HCT116 (cell line): ENCODE data around the gene MED16.

Experiments used
- CTCF ChIP-seq, 3 experiments: fragments of 200-600 bp in 1 of 3; sonication (generic) in 1 of 3; IDR thresholded peaks in 2 of 3; conservative IDR thresholded peaks in 1 of 3; 2 replicates each; pipeline ENCODE4 v1.5.1; 2012 to 2017; ENCODE audit warnings: low read depth in 2 of 3, low read length in 2 of 3, antibody characterized with exemption in 1 of 3, borderline replicate concordance in 1 of 3, control low read depth in 1 of 3, mild to moderate bottlenecking in 1 of 3, mixed read lengths in 1 of 3, mixed run types in 1 of 3, moderate library complexity in 1 of 3; ENCODE audit not compliant: insufficient read depth in 1 of 3
- EGR1 ChIP-seq: IDR thresholded peaks from 2 replicates; pipeline ENCODE4 v1.6.1; 2012; ENCODE audit warnings: low read depth
- EZH2 ChIP-seq: fragments of 200-600 bp; sonication (generic); IDR thresholded peaks from 2 replicates; pipeline ENCODE4 v1.6.1; 2017; ENCODE audit warnings: antibody characterized with exemption, mixed run types
- JUND ChIP-seq: IDR thresholded peaks from 2 replicates; pipeline ENCODE4 v1.6.1; 2012
- POLR2A ChIP-seq: IDR thresholded peaks from 2 replicates; pipeline ENCODE4 v1.7.0; 2011; ENCODE audit warnings: borderline replicate concordance; ENCODE audit not compliant: insufficient read depth, insufficient read length; ENCODE audit errors: extremely low read depth
- SIN3A ChIP-seq: IDR thresholded peaks from 2 replicates; pipeline ENCODE4 v1.6.1; 2012; ENCODE audit warnings: low read depth
- SRF ChIP-seq: IDR thresholded peaks from 2 replicates; pipeline ENCODE4 v1.6.1; 2012; ENCODE audit warnings: low read depth
- YY1 ChIP-seq: IDR thresholded peaks from 2 replicates; pipeline ENCODE4 v1.6.1; 2011; ENCODE audit warnings: low read length, low read depth, moderate library complexity, mild to moderate bottlenecking; ENCODE audit not compliant: insufficient replicate concordance; ENCODE audit errors: extremely low read depth
- ZNF274 ChIP-seq: fragments of 200-500 bp; sonication (Bioruptor generic); IDR thresholded peaks from 2 replicates; pipeline ENCODE4 v1.6.1; 2014; ENCODE audit warnings: mild to moderate bottlenecking, low read depth, low read length, inconsistent platforms
- TF ChIP-seq, protein P1 (sequence below): IDR thresholded peaks from 2 replicates; pipeline ENCODE4 v1.6.1; 2012

DNA sequence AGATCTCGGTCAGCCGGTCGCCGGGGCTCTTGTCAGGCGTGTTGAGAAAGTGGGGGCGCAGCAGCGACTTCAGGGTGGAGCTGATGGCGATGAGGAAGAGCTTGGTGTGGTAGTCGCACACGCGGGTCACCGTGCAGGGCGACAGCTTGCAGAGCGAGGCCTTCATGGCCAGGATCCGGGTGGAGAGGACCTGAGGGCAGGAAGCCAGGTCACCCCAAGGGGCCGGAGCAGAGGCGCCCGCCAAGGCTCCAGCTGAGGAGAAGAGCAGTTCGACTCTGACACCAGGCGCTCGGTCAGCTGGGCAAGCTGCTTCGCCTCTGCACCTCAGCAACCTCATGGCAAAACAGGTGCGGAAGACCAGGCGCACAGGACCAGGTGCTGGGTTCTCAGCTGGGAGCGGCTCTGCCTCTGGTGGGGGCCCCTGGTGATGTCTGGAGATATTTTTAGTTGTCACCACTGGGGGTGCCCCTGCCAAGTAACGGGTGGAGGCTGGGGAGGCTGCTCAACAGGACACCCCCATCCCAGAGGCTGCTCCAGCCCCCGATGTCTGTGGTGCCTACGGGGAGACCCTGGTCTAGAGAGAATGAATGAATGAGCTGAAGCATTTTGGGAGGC lies 17.6 kb downstream of the MED16 start:
- no peak for TF ChIP-seq EZH2
- no peak for TF ChIP-seq POLR2A
- TF ChIP-seq YY1 = no peak
- no peak for TF ChIP-seq CTCF (IDR thresholded peaks at IDR 0.05 in 2 of 3, conservative IDR thresholded peaks at IDR 0.05 in 1 of 3; ENCODE audit: borderline replicate concordance in 1 of 3, insufficient read depth in 1 of 3, low read depth in 2 of 3, low read length in 2 of 3)
- TF ChIP-seq, protein P1, sequence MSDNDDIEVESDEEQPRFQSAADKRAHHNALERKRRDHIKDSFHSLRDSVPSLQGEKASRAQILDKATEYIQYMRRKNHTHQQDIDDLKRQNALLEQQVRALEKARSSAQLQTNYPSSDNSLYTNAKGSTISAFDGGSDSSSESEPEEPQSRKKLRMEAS = no peak
- TF ChIP-seq ZNF274 = no peak
- TF ChIP-seq SIN3A = no peak
- TF ChIP-seq EGR1 = no peak
- TF ChIP-seq JUND = no peak
- TF ChIP-seq SRF = no peak
